Endothelial cell of umbilical vein (primary cell): ENCODE data around the gene SLC44A3. TPM values are rescaled to one million over a fixed set of nuclear protein-coding genes. Genes with fewer than 3 reads are reported as not detected.
A peak's percentile ranks its signal among the peaks of the same experiment; 100 is the strongest.

Experiments
- BruUV-seq: library from RNA; stranded (reverse); fragments of 400-500 nt; replicated peaks from 2 replicates; lab custom pipeline; 2021; lab: Mats Ljungman, UMichigan
- CTCF ChIA-PET: fragments of 300-600, 350-600 bp; sonication (Branson Sonifier 250); formaldehyde crosslinking; loops from one replicate; lab custom pipeline; 2021; ENCODE audit warnings: antibody characterized with exemption, inconsistent platforms; lab: Charles Lee
- POLR2A ChIA-PET: fragments of 300-600, 350-600 bp; sonication (Branson Sonifier 250); formaldehyde crosslinking; loops from one replicate; lab custom pipeline; 2021; ENCODE audit warnings: antibody characterized with exemption, inconsistent platforms; lab: Charles Lee
- DNase-seq: peaks from one replicate; pipeline ENCODE4 v3.0.0-alpha.2; 2011; ENCODE audit warnings: low read depth, low spot score
- FAIRE-seq: peaks from 2 replicates; lab custom pipeline; 2011; peaks lifted over from hg19 to GRCh38; lab: Jason Lieb, UNC
- H2AFZ ChIP-seq: 2 replicates; pipeline ENCODE4 v1.6.0; 2012; ENCODE audit warnings: low read depth, low read length, control low read depth, inconsistent platforms
- H3K27ac ChIP-seq: 2 replicates; pipeline ENCODE4 v1.5.1; 2011; ENCODE audit warnings: low read depth, mild to moderate bottlenecking, control low read depth, low read length, moderate library complexity; ENCODE audit not compliant: insufficient read depth
- H3K27me3 ChIP-seq, 2 experiments: 2 replicates each; pipeline versions ENCODE4 v1.6.0 to v1.6.1; 2011; ENCODE audit warnings: low read length in 2 of 2, mixed read lengths in 1 of 2; ENCODE audit not compliant: control insufficient read depth in 2 of 2, insufficient read depth in 2 of 2
- H3K36me3 ChIP-seq, 2 experiments: 2 replicates in 1 of 2; 3 replicates in 1 of 2; pipeline ENCODE4 v1.5.1; 2011; ENCODE audit warnings: low read length in 2 of 2, mild to moderate bottlenecking in 1 of 2, moderate library complexity in 1 of 2; ENCODE audit not compliant: control insufficient read depth in 2 of 2, insufficient read depth in 2 of 2; ENCODE audit errors: extremely low read depth in 1 of 2
- H3K4me1 ChIP-seq: 3 replicates; pipeline ENCODE4 v1.5.1; 2011; ENCODE audit warnings: mild to moderate bottlenecking, low read length; ENCODE audit not compliant: control insufficient read depth, insufficient read depth; ENCODE audit errors: extremely low read depth
- H3K4me2 ChIP-seq: 2 replicates; pipeline ENCODE4 v1.6.1; 2011; ENCODE audit warnings: low read length, control low read depth, mixed read lengths; ENCODE audit not compliant: insufficient read depth
- H3K4me3 ChIP-seq, 3 experiments: fragments of 200-600 bp in 1 of 3; sonication (generic), shearing (Covaris generic) in 1 of 3; replicated peaks in 1 of 3; 2 replicates each; pipeline ENCODE4 v1.5.1; 2011 to 2016; ENCODE audit warnings: control low read depth in 3 of 3, low read length in 3 of 3, mild to moderate bottlenecking in 2 of 3, inconsistent platforms in 1 of 3, low read depth in 1 of 3, moderate library complexity in 1 of 3; ENCODE audit not compliant: insufficient read depth in 1 of 3
- H3K79me2 ChIP-seq: 2 replicates; pipeline ENCODE4 v1.6.0; 2012; ENCODE audit warnings: low read length, inconsistent platforms; ENCODE audit not compliant: control insufficient read depth, insufficient read depth
- H3K9ac ChIP-seq: replicated peaks from 2 replicates; pipeline ENCODE3; 2011; ENCODE audit warnings: low read length, control low read depth; ENCODE audit not compliant: insufficient read depth; ENCODE audit errors: extremely low read depth
- H3K9me1 ChIP-seq: replicated peaks from 3 replicates; pipeline ENCODE4 v1.6.0; 2011; ENCODE audit warnings: mild to moderate bottlenecking, low read length; ENCODE audit not compliant: control insufficient read depth, insufficient read depth; ENCODE audit errors: extremely low read depth
- H3K9me3 ChIP-seq: replicated peaks from 2 replicates; pipeline ENCODE4 v1.5.1; 2012; ENCODE audit warnings: low read length, inconsistent platforms; ENCODE audit not compliant: control insufficient read depth, insufficient read depth
- H4K20me1 ChIP-seq: replicated peaks from 2 replicates; pipeline ENCODE3; 2011; ENCODE audit warnings: mild to moderate bottlenecking, low read length; ENCODE audit not compliant: control insufficient read depth, insufficient read depth; ENCODE audit errors: extremely low read depth
- EZH2 ChIP-seq: IDR thresholded peaks from 2 replicates; pipeline ENCODE4 v1.6.1; 2012; ENCODE audit warnings: borderline replicate concordance, low read depth, mild to moderate bottlenecking, moderate library complexity, low read length, inconsistent platforms; ENCODE audit not compliant: severe bottlenecking
- FOS ChIP-seq: IDR thresholded peaks from 2 replicates; pipeline ENCODE4 v1.6.1; 2011; ENCODE audit warnings: mild to moderate bottlenecking, low read length, moderate library complexity, borderline replicate concordance; ENCODE audit not compliant: insufficient read depth
- GATA2 ChIP-seq: IDR thresholded peaks from 2 replicates; pipeline ENCODE4 v1.7.0; 2011; ENCODE audit warnings: low read depth, mild to moderate bottlenecking, moderate library complexity, mixed read lengths, low read length; ENCODE audit not compliant: insufficient read length, insufficient read depth
- JUN ChIP-seq: IDR thresholded peaks from 2 replicates; pipeline ENCODE4 v1.6.1; 2011; ENCODE audit warnings: borderline replicate concordance, low read depth; ENCODE audit not compliant: insufficient read length, insufficient read depth
- MYC ChIP-seq: IDR thresholded peaks from one replicate; pipeline ENCODE4 v1.6.1; 2011; ENCODE audit warnings: mild to moderate bottlenecking, low read depth, low read length
- POLR2A ChIP-seq: IDR thresholded peaks from 2 replicates; pipeline ENCODE4 v1.6.1; 2012; ENCODE audit warnings: low read depth, mild to moderate bottlenecking, control low read depth, low read length
- POLR2AphosphoS5 ChIP-seq: IDR thresholded peaks from 2 replicates; pipeline ENCODE4 v1.6.1; 2012; ENCODE audit warnings: low read depth, mild to moderate bottlenecking, control low read depth, low read length, moderate library complexity; ENCODE audit not compliant: insufficient read depth
- dilution Hi-C: fragments of 300-500 bp; cut with MboI; formaldehyde crosslinking; loops from one replicate; pipeline ENCODE4 v1.15.0; 2019; ENCODE audit warnings: low sequenced_read_pairs; ENCODE audit not compliant: extremely low pct_ligation_motif_present
- intact Hi-C: fragments of 100-400 bp; cut with micrococcal nuclease; formaldehyde crosslinking; loops from one replicate; pipeline ENCODE4 v1.10.0; 2022
- polyA plus RNA-seq, 4 experiments: library from polyadenylated mRNA; depleted of rRNA in 3 of 4; stranded (reverse) in 3 of 4; unstranded in 1 of 4; fragments of >200 nt; gene quantifications; 2 replicates each; pipeline versions ENCODE4 v1.2.1 to v1.2.3, GENCODE V29; 2011 to 2012; ENCODE audit warnings: missing spikeins in 1 of 4
- total RNA-seq: library from RNA; stranded (reverse); gene quantifications from 2 replicates; pipeline ENCODE4 v1.2.3, GENCODE V29; 2021
- TF ChIP-seq, protein P1 (sequence below): IDR thresholded peaks from 2 replicates; pipeline ENCODE4 v1.6.1; 2011; ENCODE audit not compliant: insufficient read depth, insufficient read length
- TF ChIP-seq, protein P2 (sequence below), 2 donors: IDR thresholded peaks; 1 replicate in 1 of 2; 2 replicates in 1 of 2; pipeline ENCODE4 v1.5.1; 2011; ENCODE audit warnings: low read length in 2 of 2, mild to moderate bottlenecking in 2 of 2, moderate library complexity in 2 of 2, control low read depth in 1 of 2, inconsistent platforms in 1 of 2, low read depth in 1 of 2; ENCODE audit not compliant: insufficient read depth in 1 of 2; ENCODE audit errors: extremely low read depth in 1 of 2

SLC44A3 gene
- total and polyA plus RNA-seq, 2 donors (not counting 3 experiments of a cell fraction or from before 2014, with no cell fraction given) = 0.29 to 0.42 TPM

DNA sequence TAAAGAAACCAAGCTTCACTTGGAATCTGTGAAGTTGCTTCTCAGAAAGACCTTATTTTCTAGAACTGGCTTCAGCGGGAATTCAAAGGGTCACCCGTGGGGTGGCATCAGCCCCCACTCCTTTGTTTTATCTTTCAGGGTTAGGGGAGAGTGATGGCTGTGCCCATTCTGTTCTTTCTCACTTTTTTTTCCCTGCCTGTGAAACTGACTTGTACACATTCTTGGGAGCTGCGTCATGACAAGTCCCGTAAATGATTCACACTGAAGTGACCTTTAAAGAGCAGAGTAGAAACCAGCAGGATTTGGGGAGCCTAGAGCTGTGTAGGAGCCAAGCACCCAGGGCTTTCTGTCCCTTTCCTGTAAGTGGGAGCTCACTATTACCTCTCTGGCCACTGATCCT, 43.8 kb downstream of the SLC44A3 start:
- H3K9ac ChIP-seq = peak overlapping the region; percentile 71
- peak overlapping the region in 1 of 3 experiments; percentile 47 for H3K4me3 ChIP-seq
- FAIRE-seq (peak; percentile 93), DNase-seq (peak; percentile 83)
- no peaks in the 10 kb centered on the region for H3K79me2 ChIP-seq
- intact Hi-C loops (loop anchor here (1.0 kb wide), 1 partner anchor 9 kb away; no protein-coding TSS in a partner anchor), dilution Hi-C loops (no loop called here)
- peaks cover 33% of the 10 kb centered on the region for H3K4me1 ChIP-seq
- H3K4me2 ChIP-seq = peak overlapping the region; percentile 85
- no peak overlapping the region for H2AFZ ChIP-seq
- no peaks in the 10 kb centered on the region for H3K36me3 ChIP-seq
- TF ChIP-seq JUN (peak; percentile 87), MYC (no peak), POLR2AphosphoS5 (no peak), EZH2 (no peak), GATA2 (no peak), POLR2A (no peak), FOS (peak; percentile 96)
- TF ChIP-seq, protein P1, sequence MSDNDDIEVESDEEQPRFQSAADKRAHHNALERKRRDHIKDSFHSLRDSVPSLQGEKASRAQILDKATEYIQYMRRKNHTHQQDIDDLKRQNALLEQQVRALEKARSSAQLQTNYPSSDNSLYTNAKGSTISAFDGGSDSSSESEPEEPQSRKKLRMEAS = no peak
- TF ChIP-seq, protein P2, sequence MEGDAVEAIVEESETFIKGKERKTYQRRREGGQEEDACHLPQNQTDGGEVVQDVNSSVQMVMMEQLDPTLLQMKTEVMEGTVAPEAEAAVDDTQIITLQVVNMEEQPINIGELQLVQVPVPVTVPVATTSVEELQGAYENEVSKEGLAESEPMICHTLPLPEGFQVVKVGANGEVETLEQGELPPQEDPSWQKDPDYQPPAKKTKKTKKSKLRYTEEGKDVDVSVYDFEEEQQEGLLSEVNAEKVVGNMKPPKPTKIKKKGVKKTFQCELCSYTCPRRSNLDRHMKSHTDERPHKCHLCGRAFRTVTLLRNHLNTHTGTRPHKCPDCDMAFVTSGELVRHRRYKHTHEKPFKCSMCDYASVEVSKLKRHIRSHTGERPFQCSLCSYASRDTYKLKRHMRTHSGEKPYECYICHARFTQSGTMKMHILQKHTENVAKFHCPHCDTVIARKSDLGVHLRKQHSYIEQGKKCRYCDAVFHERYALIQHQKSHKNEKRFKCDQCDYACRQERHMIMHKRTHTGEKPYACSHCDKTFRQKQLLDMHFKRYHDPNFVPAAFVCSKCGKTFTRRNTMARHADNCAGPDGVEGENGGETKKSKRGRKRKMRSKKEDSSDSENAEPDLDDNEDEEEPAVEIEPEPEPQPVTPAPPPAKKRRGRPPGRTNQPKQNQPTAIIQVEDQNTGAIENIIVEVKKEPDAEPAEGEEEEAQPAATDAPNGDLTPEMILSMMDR (IDR thresholded peaks at IDR 0.05; ENCODE audit: extremely low read depth in 1 of 2, insufficient read depth in 1 of 2, low read depth in 1 of 2, low read length in 2 of 2) = no peak
- H3K27ac ChIP-seq = peak overlapping the region; percentile 92
- ChIA-PET POLR2A (interaction anchor here (0.7 kb wide), 1 partner anchor 8 kb away, joined by 3 read pairs; no protein-coding TSS in a partner anchor), CTCF (interaction anchor here (0.7 to 5.8 kb wide), 12 partner anchors 9 to 179 kb away, joined by 3 to 67 read pairs (median 4); no protein-coding TSS in a partner anchor)
- TSS peak; percentile 66 for BruUV-seq
- no peaks in the 10 kb centered on the region for H4K20me1 ChIP-seq
- H3K27me3 ChIP-seq = peaks cover 0 to 1% of the 10 kb centered on the region in 2 experiments
- no peaks in the 10 kb centered on the region for H3K9me1 ChIP-seq
- H3K9me3 ChIP-seq = no peaks in the 10 kb centered on the region
